CD8-positive, alpha-beta memory T cell (primary cell): Measurements from ENCODE around the gene ANKHD1. TPM values are rescaled to one million over a fixed set of nuclear protein-coding genes. Genes with fewer than 3 reads are reported as not detected.

Experiments used
- CTCF ChIA-PET: fragments of 350-600 bp; sonication (Branson Sonifier 250); formaldehyde crosslinking; loops from one replicate; lab custom pipeline; 2021; ENCODE audit warnings: antibody characterized with exemption; lab: Charles Lee
- POLR2A ChIA-PET: fragments of 350-600 bp; sonication (Branson Sonifier 250); formaldehyde crosslinking; loops from one replicate; lab custom pipeline; 2021; ENCODE audit warnings: antibody characterized with exemption; lab: Charles Lee
- DNase-seq, 5 donors: peaks; one replicate each; pipeline versions ENCODE4 v3.0.0 to v3.0.0-alpha.2; 2020 to 2022; ENCODE audit warnings: mixed read lengths in 1 of 5
- H3K27ac ChIP-seq: one replicate; pipeline ENCODE4 v1.7.0; 2013; ENCODE audit warnings: low read depth, mild to moderate bottlenecking, low read length, moderate library complexity
- H3K27me3 ChIP-seq: 2 replicates; pipeline ENCODE4 v1.7.0; 2013; ENCODE audit warnings: low read length, mild to moderate bottlenecking; ENCODE audit not compliant: insufficient read depth, poor library complexity, severe bottlenecking
- H3K36me3 ChIP-seq: 2 replicates; pipeline ENCODE4 v1.7.0; 2013; ENCODE audit warnings: mild to moderate bottlenecking, low read length, moderate library complexity; ENCODE audit not compliant: insufficient read depth
- H3K4me1 ChIP-seq: 2 replicates; pipeline ENCODE4 v1.7.0; 2013; ENCODE audit warnings: mild to moderate bottlenecking, low read length, moderate library complexity; ENCODE audit not compliant: insufficient read depth
- H3K4me3 ChIP-seq: 2 replicates; pipeline ENCODE4 v1.7.0; 2013; ENCODE audit warnings: mild to moderate bottlenecking, low read length
- H3K9me3 ChIP-seq: 2 replicates; pipeline ENCODE4 v1.7.0; 2013; ENCODE audit warnings: mild to moderate bottlenecking, low read length
- H3K27ac Mint-ChIP-seq, 8 donors: one replicate each; pipeline ENCODE4 v1.8.0; 2020 to 2021; ENCODE audit warnings: mixed read lengths in 8 of 8, mild to moderate bottlenecking in 6 of 8, inconsistent platforms in 3 of 8, moderate library complexity in 3 of 8
- H3K27me3 Mint-ChIP-seq, 2 donors: one replicate each; pipeline ENCODE4 v1.8.0; 2020 to 2021; ENCODE audit warnings: mixed read lengths in 2 of 2, mild to moderate bottlenecking in 1 of 2, moderate library complexity in 1 of 2
- H3K36me3 Mint-ChIP-seq, 3 donors: one replicate each; pipeline ENCODE4 v1.8.0; 2020 to 2021; ENCODE audit warnings: mixed read lengths in 3 of 3, inconsistent platforms in 1 of 3, mild to moderate bottlenecking in 1 of 3
- H3K4me1 Mint-ChIP-seq, 3 donors: one replicate each; pipeline ENCODE4 v1.8.0; 2020 to 2021; ENCODE audit warnings: mixed read lengths in 3 of 3, inconsistent platforms in 1 of 3, mild to moderate bottlenecking in 1 of 3
- H3K4me3 Mint-ChIP-seq, 7 donors: one replicate each; pipeline ENCODE4 v1.8.0; 2020 to 2021; ENCODE audit warnings: mixed read lengths in 7 of 7, mild to moderate bottlenecking in 6 of 7, moderate library complexity in 4 of 7, inconsistent platforms in 2 of 7
- H3K9me3 Mint-ChIP-seq, 5 donors: one replicate each; pipeline ENCODE4 v1.8.0; 2020 to 2022; ENCODE audit warnings: mixed read lengths in 5 of 5, mild to moderate bottlenecking in 3 of 5, moderate library complexity in 2 of 5, inconsistent platforms in 1 of 5
- polyA plus RNA-seq: library from polyadenylated mRNA; unstranded; fragments of 300-500 nt; fragmentation: Illumina TruSeq; gene quantifications from one replicate; pipeline ENCODE4 v1.2.3, GENCODE V29; 2021
- total RNA-seq, 2 experiments: library from RNA; stranded (reverse); gene quantifications; one replicate each; pipeline ENCODE4 v1.2.3, GENCODE V29; 2021

The ANKHD1 gene
- total and polyA plus RNA-seq, 3 experiments from 2014 or later, result 88.6 to 107 (median 100) TPM

- H3K4me3 Mint-ChIP-seq, result peak overlapping the region; percentile 87 to 98 (median 96)
- Histone ChIP-seq H3K36me3 (peaks cover 21% of the 10 kb centered on the region), H3K9me3 (no peaks in the 10 kb centered on the region), H3K27ac (peak overlapping the region; percentile 91), H3K4me1 (peaks cover 30% of the 10 kb centered on the region), H3K4me3 (peak overlapping the region; percentile 90), H3K27me3 (no peaks in the 10 kb centered on the region)
- no peak for DNase-seq
- CTCF ChIA-PET, result interaction anchor here (1.2 to 1.6 kb wide), 2 partner anchors 16 to 69 kb away, joined by 3 to 8 read pairs; partner anchors contain the start of genes CD14 and EIF4EBP3
- H3K9me3 Mint-ChIP-seq, result no peaks in the 10 kb centered on the region
- H3K36me3 Mint-ChIP-seq, result peaks cover 4 to 59% (median 5%) of the 10 kb centered on the region in 3 donors
- H3K27ac Mint-ChIP-seq, result peak overlapping the region; percentile 87 to 100 (median 98)
- H3K27me3 Mint-ChIP-seq, result no peaks in the 10 kb centered on the region
- peaks cover 36 to 68% (median 49%) of the 10 kb centered on the region in 3 donors for H3K4me1 Mint-ChIP-seq
- POLR2A ChIA-PET, result interaction anchor here (0.6 to 2.9 kb wide), 7 partner anchors 9 to 162 kb away, joined by 3 to 29 read pairs (median 3); partner anchors contain the start of genes ANKHD1, EIF4EBP3, IK and NDUFA2
Measured at GRCh38 chr5:140563596-140563995, 162.0 kb downstream of the ANKHD1 start.

- Mint-ChIP-seq H3K9me3 (no peaks in the 10 kb centered on the region), H3K27ac (peak within 1 kb of the TSS; percentile 87 to 100 (median 98)), H3K27me3 (no peaks in the 10 kb centered on the region), H3K36me3 (peaks cover 4 to 64% (median 5%) of the 10 kb centered on the region in 3 donors), H3K4me1 (peaks cover 43 to 76% (median 49%) of the 10 kb centered on the region in 3 donors), H3K4me3 (peak within 1 kb of the TSS; percentile 87 to 98 (median 96))
- peak within 1 kb of the TSS; percentile 90 for H3K4me3 ChIP-seq
- POLR2A ChIA-PET, result interaction anchor here (0.6 to 2.9 kb wide), 8 partner anchors 10 to 457 kb away, joined by 3 to 29 read pairs (median 3); partner anchors contain the start of genes ANKHD1, EIF4EBP3, IK and NDUFA2
- peaks cover 38% of the 10 kb centered on the region for H3K4me1 ChIP-seq
- peak within 1 kb of the TSS; percentile 91 for H3K27ac ChIP-seq
- DNase-seq, result peak; percentile 96 to 99 (median 98)
- H3K9me3 ChIP-seq, result no peaks in the 10 kb centered on the region
- peaks cover 21% of the 10 kb centered on the region for H3K36me3 ChIP-seq
- no peaks in the 10 kb centered on the region for H3K27me3 ChIP-seq
- CTCF ChIA-PET, result interaction anchor here (1.2 to 1.8 kb wide), 3 partner anchors 17 to 71 kb away, joined by 3 to 8 read pairs (median 4); partner anchors contain the start of genes CD14 and EIF4EBP3
Measured at GRCh38 chr5:140564196-140565023, 162.8 kb downstream of the ANKHD1 start, which contains the start of the genes APBB3 and SLC35A4. TSS of gene APBB3 (minus strand) at chr5:140564598. CDS start at chr5:140564245, 353 bp downstream. TSS of gene SLC35A4 (plus strand) at chr5:140564828. CDS start at chr5:140567170, 2,342 bp downstream.

- Mint-ChIP-seq H3K4me1 (peaks cover 49 to 84% (median 49%) of the 10 kb centered on the region in 3 donors), H3K9me3 (no peaks in the 10 kb centered on the region), H3K4me3 (peak overlapping the region; percentile 87 to 98 (median 96)), H3K27ac (peak overlapping the region; percentile 87 to 100 (median 98)), H3K27me3 (no peaks in the 10 kb centered on the region), H3K36me3 (peaks cover 4 to 64% (median 5%) of the 10 kb centered on the region in 3 donors)
- H3K9me3 ChIP-seq, result no peaks in the 10 kb centered on the region
- H3K4me3 ChIP-seq, result peak overlapping the region; percentile 85
- peak overlapping the region; percentile 91 for H3K27ac ChIP-seq
- CTCF ChIA-PET, result interaction anchor here (0.8 to 1.8 kb wide), 5 partner anchors 8 to 99 kb away, joined by 3 to 6 read pairs (median 4); partner anchors contain the start of genes CD14, EIF4EBP3 and SRA1
- POLR2A ChIA-PET, result interaction anchor here (1.4 to 2.9 kb wide), 4 partner anchors 8 to 164 kb away, joined by 6 to 29 read pairs (median 8); partner anchors contain the start of genes ANKHD1, EIF4EBP3, IK and NDUFA2
- peaks cover 21% of the 10 kb centered on the region for H3K36me3 ChIP-seq
- no peak for DNase-seq
- peaks cover 46% of the 10 kb centered on the region for H3K4me1 ChIP-seq
- no peaks in the 10 kb centered on the region for H3K27me3 ChIP-seq
Measured at GRCh38 chr5:140565024-140565779, 163.6 kb downstream of the ANKHD1 start.

GRCh38 chr5:140565780-140566095 is 164.1 kb downstream of the ANKHD1 start:
- H3K36me3 Mint-ChIP-seq, result peaks cover 4 to 64% (median 6%) of the 10 kb centered on the region in 3 donors
- H3K4me1 ChIP-seq, result peaks cover 47% of the 10 kb centered on the region
- H3K27ac Mint-ChIP-seq, result peak overlapping the region; percentile 87 to 100 (median 98)
- DNase-seq, result no peak
- H3K27me3 ChIP-seq, result no peaks in the 10 kb centered on the region
- H3K36me3 ChIP-seq, result peaks cover 21% of the 10 kb centered on the region
- H3K27ac ChIP-seq, result peak overlapping the region; percentile 91
- ChIA-PET CTCF (interaction anchor here (0.8 to 1.8 kb wide), 5 partner anchors 8 to 98 kb away, joined by 3 to 6 read pairs (median 4); partner anchors contain the start of genes CD14, EIF4EBP3 and SRA1), POLR2A (interaction anchor here (1.4 to 2.9 kb wide), 3 partner anchors 8 to 82 kb away, joined by 6 to 29 read pairs (median 8); partner anchors contain the start of genes EIF4EBP3, IK, NDUFA2 and SRA1)
- peaks cover 49 to 86% (median 50%) of the 10 kb centered on the region in 3 donors for H3K4me1 Mint-ChIP-seq
- H3K27me3 Mint-ChIP-seq, result no peaks in the 10 kb centered on the region
- no peaks in the 10 kb centered on the region for H3K9me3 Mint-ChIP-seq
- H3K4me3 Mint-ChIP-seq, result peak overlapping the region; percentile 87 to 98 (median 96)
- H3K4me3 ChIP-seq, result peak overlapping the region; percentile 85
- no peaks in the 10 kb centered on the region for H3K9me3 ChIP-seq

GRCh38 chr5:140566665-140567064 is 165.0 kb downstream of the ANKHD1 start:
- Histone ChIP-seq H3K4me3 (no peak overlapping the region), H3K9me3 (no peaks in the 10 kb centered on the region), H3K4me1 (peaks cover 47% of the 10 kb centered on the region), H3K27me3 (no peaks in the 10 kb centered on the region), H3K27ac (no peak overlapping the region), H3K36me3 (peaks cover 12% of the 10 kb centered on the region)
- POLR2A ChIA-PET, result no interaction called here
- no peaks in the 10 kb centered on the region for H3K9me3 Mint-ChIP-seq
- H3K4me3 Mint-ChIP-seq, result peak overlapping the region in 4 of 7 donors; percentile 41 to 87 (median 64)
- DNase-seq, result no peak
- CTCF ChIA-PET, result interaction anchor here (0.8 to 1.8 kb wide), 3 partner anchors 9 to 147 kb away, joined by 3 to 6 read pairs (median 4); partner anchors contain the start of genes CD14 and SRA1
- peak overlapping the region in 7 of 8 donors; percentile 12 to 97 (median 79) for H3K27ac Mint-ChIP-seq
- H3K4me1 Mint-ChIP-seq, result peaks cover 49 to 78% (median 50%) of the 10 kb centered on the region in 3 donors
- no peaks in the 10 kb centered on the region for H3K27me3 Mint-ChIP-seq
- H3K36me3 Mint-ChIP-seq, result peaks cover 0 to 59% (median 6%) of the 10 kb centered on the region in 3 donors

- CTCF ChIA-PET, result interaction anchor here (0.8 to 3.2 kb wide), 4 partner anchors 10 to 148 kb away, joined by 3 to 14 read pairs (median 4); partner anchors contain the start of genes EIF4EBP3 and SRA1
- H3K27me3 Mint-ChIP-seq, result no peaks in the 10 kb centered on the region
- no peak for DNase-seq
- H3K36me3 Mint-ChIP-seq, result peaks cover 0 to 56% (median 6%) of the 10 kb centered on the region in 3 donors
- POLR2A ChIA-PET, result no interaction called here
- H3K4me1 Mint-ChIP-seq, result peaks cover 49 to 77% (median 50%) of the 10 kb centered on the region in 3 donors
- Histone ChIP-seq H3K9me3 (no peaks in the 10 kb centered on the region), H3K36me3 (peaks cover 8% of the 10 kb centered on the region), H3K27me3 (no peaks in the 10 kb centered on the region), H3K4me1 (peaks cover 47% of the 10 kb centered on the region), H3K27ac (no peak overlapping the region), H3K4me3 (no peak overlapping the region)
- no peaks in the 10 kb centered on the region for H3K9me3 Mint-ChIP-seq
- peak overlapping the region in 7 of 8 donors; percentile 29 to 87 (median 79) for H3K27ac Mint-ChIP-seq
- peak overlapping the region in 2 of 7 donors; percentile 44 to 87 for H3K4me3 Mint-ChIP-seq
Measured at GRCh38 chr5:140567136-140567818, 165.6 kb downstream of the ANKHD1 start.
